ENCODE results near the gene ABHD14A.
A peak's percentile ranks its signal among the peaks of the same experiment; 100 is the strongest.

- TF ChIP-seq CTCF (IDR thresholded peaks at IDR 0.05 in 8 of 11, conservative IDR thresholded peaks at IDR 0.05 in 3 of 11) (peak in 1 of 11 experiments; percentile 25), POLR2A (IDR thresholded peaks at IDR 0.05) (no peak)
These were observed at the start of gene ABHD14A for GRCh38 chr3:51974963-51975851.

Measured in spleen (tissue), 7 donors.